CD4-positive, alpha-beta T cell treated with Interleukin-17A for 4 hours (primary cell): ENCODE measurements around the gene TCF25.

Source experiments
- DNase-seq: peaks from one replicate; pipeline ENCODE4 v3.0.0-alpha.2; 2020; ENCODE audit warnings: mixed read lengths

Gene TCF25

GRCh38 chr16:89880477-89881367 lies 7.3 kb downstream of the TCF25 start:
- no peak for DNase-seq

- no peak for DNase-seq
Observed at GRCh38 chr16:89881368-89881730, 8.0 kb downstream of the TCF25 start.

GRCh38 chr16:89883346-89884040 lies 10.1 kb downstream of the TCF25 start:
- DNase-seq: no peak

GRCh38 chr16:89884041-89884421 lies 10.6 kb downstream of the TCF25 start:
- DNase-seq: no peak

- no peak for DNase-seq
Observed at GRCh38 chr16:89887243-89887642, 13.9 kb downstream of the TCF25 start.

- DNase-seq: no peak
Observed at GRCh38 chr16:89890200-89890599, 16.8 kb downstream of the TCF25 start.

- DNase-seq: no peak
Observed at GRCh38 chr16:89890886-89891657, 17.7 kb downstream of the TCF25 start.

GRCh38 chr16:89892055-89892630 lies 18.8 kb downstream of the TCF25 start:
- DNase-seq: no peak

GRCh38 chr16:89892635-89893034 lies 19.2 kb downstream of the TCF25 start:
- no peak for DNase-seq

GRCh38 chr16:89893642-89894548 lies 20.5 kb downstream of the TCF25 start:
- no peak for DNase-seq

GRCh38 chr16:89895482-89896250 lies 22.3 kb downstream of the TCF25 start:
- no peak for DNase-seq

- DNase-seq: no peak
Observed at GRCh38 chr16:89897204-89897603, 23.8 kb downstream of the TCF25 start.

- DNase-seq: no peak
Observed at GRCh38 chr16:89898201-89898967, 25.0 kb downstream of the TCF25 start.

GRCh38 chr16:89899879-89900481 lies 26.6 kb downstream of the TCF25 start:
- DNase-seq: no peak

- no peak for DNase-seq
Observed at GRCh38 chr16:89900885-89901284, 27.5 kb downstream of the TCF25 start.

GRCh38 chr16:89902980-89903379 lies 29.6 kb downstream of the TCF25 start:
- DNase-seq: no peak

GRCh38 chr16:89903908-89904515 lies 30.6 kb downstream of the TCF25 start:
- DNase-seq: no peak

- no peak for DNase-seq
Observed at GRCh38 chr16:89904606-89905510, 31.5 kb downstream of the TCF25 start.
